Heart left ventricle (tissue), 13 donors: ENCODE results near the gene HIKESHI.

ENCODE experiments used
- POLR2A ChIP-seq, 2 donors: fragments of 450-650 bp; IDR thresholded peaks; one replicate each; pipeline ENCODE4 v1.6.1; 2017; ENCODE audit warnings: antibody characterized with exemption in 2 of 2, mild to moderate bottlenecking in 2 of 2, moderate library complexity in 2 of 2
- TF ChIP-seq, protein P1 (sequence below), 12 donors: fragments of 200-600 bp; sonication (generic) in 4 of 12; IDR thresholded peaks; one replicate each; pipeline versions ENCODE4 v1.5.0 to v1.8.0; 2018 to 2022; ENCODE audit warnings: antibody characterized with exemption in 12 of 12, mild to moderate bottlenecking in 5 of 12
- donor health status: ischemic (EF 13 %, LVEDD 7.1; RV severe dilation, severe dysfunction).
- donor health status: DM: no; HTN: yes; CAD: no.
- donor health status: DM: no; HTN: no; CAD: no.
- donor health status: ischemic (EF 25% LVEDD 6.9; RV normal size, moderate dysfunction).
- donor health status: ischemic (EF 25% LVEDD 5.7; RV mildly dilated, moderate dysfunction).
- donor health status: ischemic (EF 35%, LVEDD 5.7; RV mildly dilated, moderate dysfunction).
- donor health status: nonischemic (EF 11% LVEDD 7.7; RV severe dilation, severe dysfunction).
- donor health status: DM: yes; HTN: yes; CAD: no.
- donor health status: PGD.
- donor health status: ischemic (EF 29% LVEDD 5.4; RV normal size, mild dysfunction).
- donor health status: nonischemic (EF 23%, LVEDD 6.1; RV moderate dilation, normal function).

DNA sequence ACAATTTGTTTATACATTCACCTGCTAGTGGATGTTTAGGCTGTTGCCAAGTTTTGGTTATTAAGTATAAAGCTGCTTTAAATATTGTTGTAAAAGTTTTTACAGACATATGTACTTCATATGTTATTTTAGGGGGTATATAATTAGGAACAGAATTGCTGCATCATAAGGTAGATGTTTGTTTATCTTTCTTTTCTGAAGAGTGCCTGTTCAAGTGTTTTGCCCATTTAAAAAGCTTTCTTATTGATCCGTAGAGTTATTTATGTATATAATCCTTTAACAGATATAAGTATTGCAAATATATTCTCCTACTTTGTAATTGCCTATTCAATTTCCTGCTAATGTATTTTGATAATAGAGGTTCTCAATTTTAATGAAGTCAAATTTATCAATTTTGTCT is 61.4 kb downstream of the HIKESHI start:
- TF ChIP-seq POLR2A (IDR thresholded peaks at IDR 0.05), result no peak
- TF ChIP-seq, protein P1, sequence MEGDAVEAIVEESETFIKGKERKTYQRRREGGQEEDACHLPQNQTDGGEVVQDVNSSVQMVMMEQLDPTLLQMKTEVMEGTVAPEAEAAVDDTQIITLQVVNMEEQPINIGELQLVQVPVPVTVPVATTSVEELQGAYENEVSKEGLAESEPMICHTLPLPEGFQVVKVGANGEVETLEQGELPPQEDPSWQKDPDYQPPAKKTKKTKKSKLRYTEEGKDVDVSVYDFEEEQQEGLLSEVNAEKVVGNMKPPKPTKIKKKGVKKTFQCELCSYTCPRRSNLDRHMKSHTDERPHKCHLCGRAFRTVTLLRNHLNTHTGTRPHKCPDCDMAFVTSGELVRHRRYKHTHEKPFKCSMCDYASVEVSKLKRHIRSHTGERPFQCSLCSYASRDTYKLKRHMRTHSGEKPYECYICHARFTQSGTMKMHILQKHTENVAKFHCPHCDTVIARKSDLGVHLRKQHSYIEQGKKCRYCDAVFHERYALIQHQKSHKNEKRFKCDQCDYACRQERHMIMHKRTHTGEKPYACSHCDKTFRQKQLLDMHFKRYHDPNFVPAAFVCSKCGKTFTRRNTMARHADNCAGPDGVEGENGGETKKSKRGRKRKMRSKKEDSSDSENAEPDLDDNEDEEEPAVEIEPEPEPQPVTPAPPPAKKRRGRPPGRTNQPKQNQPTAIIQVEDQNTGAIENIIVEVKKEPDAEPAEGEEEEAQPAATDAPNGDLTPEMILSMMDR (IDR thresholded peaks at IDR 0.05), result no peak
